ENCODE results near the gene CCDC183.
"Not testable (repeated sequence)": the region's sequence is repeated elsewhere in the genome, so short reads cannot be mapped to it uniquely, and the experiment has no call there.

Gene CCDC183

DNA sequence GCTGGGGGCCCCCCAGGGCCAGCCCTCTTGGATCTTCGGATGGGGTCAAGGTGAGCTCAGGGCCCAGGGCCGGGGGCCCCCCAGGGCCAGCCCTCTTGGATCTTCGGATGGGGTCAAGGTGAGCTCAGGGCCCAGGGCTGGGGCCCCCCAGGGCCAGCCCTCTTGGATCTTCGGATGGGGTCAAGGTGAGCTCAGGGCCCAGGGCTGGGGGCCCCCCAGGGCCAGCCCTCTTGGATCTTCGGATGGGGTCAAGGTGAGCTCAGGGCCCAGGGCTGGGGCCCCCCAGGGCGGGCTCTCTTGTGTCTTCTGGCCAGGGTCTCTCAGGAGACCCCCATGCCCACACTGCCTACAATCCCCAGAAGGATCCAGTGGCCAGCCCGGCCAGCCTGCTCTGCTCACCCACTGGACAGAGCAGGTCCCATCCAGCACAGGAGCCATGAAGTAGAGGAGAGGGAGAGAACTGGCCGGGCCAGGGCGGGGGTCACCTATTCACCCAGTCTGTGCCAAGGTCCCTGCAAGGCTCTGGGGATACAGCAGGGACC lies 6.9 kb downstream of the CCDC183 start:
- DNase-seq: not testable (repeated sequence)

DNA sequence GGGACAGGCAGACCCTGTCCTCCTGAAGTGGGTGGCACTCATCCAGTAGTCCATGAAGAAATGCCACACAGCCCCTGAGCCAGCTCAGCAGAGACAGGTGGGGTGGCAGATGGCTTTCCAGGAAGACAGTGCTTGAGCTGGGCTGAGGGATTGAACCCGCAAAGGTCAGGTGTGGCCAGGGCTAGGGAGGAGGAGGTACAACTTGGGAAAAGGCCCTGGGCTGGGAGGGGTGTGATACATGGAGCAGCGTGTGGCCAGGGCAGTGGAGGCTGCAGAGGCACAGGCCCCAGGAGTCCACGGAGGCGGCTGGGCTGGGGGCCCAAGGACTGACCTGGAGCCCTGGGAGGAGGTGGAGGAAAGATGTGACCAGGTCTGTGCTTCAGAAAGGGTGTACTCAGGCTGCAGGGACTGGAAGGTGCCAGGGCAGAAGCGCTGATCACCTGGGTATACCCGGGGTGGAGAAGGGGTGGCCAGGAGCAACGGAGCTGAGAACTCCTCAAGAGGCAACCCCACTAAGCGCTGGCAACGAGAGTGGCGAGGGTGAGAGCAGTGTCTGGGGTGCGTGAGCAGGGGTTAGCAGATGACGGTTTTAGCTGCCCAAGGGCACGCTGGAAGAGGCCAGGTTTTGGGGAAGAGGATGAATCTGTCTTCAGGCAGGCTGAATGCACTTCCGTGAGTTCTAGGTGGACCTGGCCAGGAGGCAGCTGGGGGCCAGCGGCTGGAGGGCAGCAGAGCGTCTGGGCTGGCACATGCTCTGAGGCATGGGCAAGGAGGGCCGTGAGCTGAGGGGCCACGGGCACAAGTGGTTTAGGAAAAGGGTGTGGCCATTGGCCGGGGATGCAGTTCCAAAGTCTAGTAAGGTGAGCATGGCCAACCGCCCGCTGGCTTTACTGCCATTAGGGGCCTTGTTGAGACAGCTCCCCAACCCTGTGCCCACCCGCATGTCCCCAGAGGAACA lies 7.7 kb downstream of the CCDC183 start:
- no peak for DNase-seq

DNA sequence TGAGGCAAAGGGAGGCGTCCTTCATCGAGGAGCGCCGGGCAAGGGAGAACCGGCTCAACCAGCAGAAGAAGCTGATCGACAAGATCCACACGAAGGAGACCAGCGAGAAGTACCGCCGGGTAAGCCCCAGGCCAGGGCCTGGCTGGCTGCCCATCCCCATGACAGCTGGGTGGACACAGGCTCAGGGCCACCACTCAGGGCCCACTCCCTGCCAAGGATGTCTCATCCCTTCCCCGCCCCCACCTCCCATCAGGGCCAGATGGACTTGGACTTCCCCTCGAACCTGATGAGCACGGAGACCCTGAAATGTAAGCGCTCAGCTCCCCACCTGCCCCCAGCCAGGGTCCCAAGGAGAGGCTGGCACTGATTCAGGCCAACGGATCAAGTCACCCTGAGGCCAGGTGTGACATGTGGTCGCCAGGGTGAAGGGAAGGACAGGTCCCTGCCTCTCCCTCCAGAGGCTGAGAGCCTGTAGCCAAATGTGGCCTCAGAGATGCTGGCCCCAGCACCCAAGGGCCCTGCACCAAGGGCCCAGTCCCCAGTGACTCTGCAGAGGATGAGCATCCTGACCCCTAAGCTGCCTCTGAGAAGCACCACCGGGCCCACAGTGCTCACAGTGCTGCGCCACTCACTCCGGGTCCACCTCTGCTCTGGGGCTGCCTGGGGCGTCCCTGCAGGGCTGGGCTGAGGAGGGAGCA lies 8.5 kb downstream of the CCDC183 start:
- DNase-seq: no peak

DNA sequence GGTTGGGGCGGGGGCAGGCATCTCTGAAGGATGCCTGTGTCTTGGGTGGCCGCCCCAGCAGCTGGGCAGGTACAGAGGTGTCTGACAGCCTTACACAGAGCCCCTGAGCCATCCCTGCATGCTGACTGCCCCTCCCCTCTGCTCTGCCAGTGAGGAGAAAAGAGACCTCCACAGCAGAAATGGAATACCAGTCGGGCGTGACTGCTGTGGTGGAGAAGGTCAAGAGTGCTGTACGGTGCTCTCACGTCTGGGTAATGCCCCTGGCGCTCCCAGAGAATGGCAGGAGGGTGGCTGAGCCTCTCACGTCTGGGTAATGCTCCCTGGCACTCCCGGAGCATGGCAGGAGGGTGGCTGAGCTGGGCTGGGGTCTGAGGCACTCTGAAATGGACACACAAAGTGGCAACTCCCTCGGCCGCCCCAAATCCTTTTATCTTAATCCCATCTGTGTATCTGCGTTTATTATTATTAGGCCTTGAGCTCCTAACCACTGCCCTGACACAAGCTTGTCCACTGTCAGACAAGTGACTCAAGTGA lies 9.1 kb downstream of the CCDC183 start:
- DNase-seq: no peak

DNA sequence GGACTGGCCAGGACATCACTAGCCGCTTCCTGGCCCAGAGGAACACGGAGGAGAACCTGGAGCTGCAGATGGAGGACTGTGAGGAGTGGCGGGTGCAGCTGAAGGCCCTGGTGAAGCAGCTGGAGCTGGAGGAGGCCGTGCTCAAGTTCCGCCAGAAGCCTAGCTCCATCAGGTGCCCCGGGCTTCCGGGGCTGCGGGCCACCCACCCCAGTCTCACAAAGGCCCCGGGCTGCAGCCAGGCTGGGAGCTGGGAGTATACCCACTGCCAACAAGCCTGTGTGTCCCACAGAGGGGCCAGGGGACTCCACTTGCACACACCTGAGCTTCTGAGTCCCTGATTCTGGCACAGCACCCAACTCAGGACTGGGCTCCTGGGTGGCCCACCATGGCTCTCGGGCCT lies 9.9 kb downstream of the CCDC183 start:
- DNase-seq: no peak

DNA sequence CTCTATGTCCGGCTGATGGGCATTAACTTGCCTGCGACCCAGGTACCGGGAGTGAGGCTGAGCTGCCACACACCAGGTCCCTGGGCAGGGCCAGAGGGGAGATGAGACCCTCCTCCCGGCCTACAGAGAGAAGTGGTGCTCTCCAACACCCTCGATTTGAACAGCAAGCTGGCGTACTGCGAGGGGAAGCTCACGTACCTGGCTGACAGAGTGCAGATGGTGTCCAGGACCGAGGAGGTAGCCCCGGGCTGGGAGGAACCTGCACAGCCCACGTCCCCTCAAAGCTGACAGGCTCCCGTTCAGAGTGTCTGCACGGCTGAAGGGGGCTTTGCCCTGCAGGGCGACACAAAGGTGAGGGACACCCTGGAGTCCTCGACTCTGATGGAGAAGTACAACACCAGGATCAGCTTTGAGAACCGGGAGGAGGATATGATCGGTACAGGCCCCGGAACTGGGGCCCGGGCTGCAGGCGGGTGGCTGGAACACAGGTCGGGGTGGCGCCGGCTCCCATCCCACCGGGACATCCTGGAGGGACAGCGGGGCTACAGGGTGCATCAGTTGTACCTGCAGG lies 10.6 kb downstream of the CCDC183 start:
- DNase-seq: no peak

DNA sequence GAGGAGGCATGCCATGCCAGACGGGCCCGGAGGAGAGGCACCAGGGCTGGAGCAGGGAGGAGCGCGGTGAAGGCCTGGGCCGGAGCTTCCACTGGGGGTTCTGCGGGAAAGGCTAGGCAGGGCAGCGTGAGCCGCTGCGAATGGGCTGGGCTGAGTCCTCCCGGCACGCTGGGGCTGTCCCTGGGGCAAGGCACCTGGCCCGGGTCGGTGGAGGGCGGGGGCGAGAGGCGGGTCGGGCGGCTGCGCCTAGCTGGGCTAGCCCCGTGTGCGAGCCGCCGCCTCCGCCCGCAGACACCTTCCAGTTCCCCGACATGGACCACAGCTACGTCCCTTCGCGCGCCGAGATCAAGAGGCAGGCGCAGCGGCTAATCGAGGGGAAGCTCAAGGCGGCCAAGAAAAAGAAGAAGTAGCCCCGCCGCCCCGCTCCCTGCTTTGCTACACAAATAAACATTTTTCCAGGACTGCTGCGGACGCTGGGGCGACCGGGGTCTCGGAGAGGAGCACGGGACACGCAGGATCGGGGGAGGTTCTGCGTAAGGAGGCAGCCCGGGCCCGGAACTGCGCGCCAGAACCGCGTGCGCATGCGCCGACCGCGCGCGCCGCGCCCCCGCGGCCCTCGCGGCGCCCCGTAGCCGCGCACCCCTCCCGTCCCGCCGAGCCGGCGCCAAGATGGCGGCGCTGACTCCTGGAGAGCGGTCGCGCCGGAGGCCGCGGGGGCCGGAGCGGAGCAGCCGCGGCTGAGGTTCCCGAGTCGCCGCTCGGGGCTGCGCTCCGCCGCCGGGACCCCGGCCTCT lies 11.3 kb downstream of the CCDC183 start, which contains the start of gene RABL6:
TSS of gene RABL6 (plus strand) at position 668 of the 794 bp plus-strand sequence. CDS start 249 bp downstream, outside the sequence.
- DNase-seq: peak; percentile 67 to 87 (median 76)

DNA sequence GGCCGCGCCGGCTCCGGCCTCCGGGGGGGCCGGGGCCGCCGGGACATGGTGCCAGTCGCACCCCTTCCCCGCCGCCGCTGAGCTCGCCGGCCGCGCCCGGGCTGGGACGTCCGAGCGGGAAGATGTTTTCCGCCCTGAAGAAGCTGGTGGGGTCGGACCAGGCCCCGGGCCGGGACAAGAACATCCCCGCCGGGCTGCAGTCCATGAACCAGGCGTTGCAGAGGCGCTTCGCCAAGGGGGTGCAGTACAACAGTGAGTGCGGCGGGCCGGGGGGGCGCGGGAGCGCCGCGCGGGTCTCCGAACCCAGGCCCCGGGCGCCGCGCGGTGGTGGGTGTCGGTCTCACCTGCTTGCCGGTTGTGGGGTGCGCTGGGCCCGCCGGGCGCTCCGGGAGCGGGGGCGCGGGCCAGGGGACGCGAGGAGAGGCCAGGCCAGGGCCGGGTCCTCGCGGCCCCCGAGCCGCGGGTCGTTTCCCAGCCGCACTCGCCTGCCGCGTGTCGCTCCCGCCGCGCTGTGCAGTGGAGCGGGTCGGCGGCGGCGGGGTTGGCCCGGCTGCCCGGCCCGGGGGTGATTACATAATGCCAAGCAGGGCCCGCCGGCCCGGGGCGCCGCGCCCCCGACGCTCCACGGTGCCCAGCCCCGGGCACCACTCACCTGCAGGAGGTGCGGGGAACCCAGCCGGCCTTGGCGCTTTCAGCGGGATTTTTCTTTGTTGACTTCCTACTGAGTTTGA lies 12.1 kb downstream of the CCDC183 start:
- DNase-seq: peak in 4 of 5 experiments; percentile 25 to 47 (median 34)

DNA sequence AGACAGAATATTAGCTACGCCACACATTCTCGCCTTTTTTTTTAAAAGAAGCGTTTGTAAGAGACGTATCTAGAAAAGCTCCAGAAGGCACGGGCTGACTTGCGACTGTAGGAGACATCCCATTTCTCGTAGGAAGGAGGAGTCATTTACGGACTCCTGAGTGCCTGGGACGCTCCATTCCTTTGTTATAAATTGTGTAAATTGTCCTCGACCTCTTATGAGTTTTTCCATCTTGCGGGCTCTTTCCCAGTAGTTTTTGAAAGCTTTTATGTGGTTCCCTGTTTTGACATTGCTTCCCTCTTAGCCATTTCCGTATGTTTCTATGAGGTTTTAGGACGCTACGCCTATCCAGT lies 12.6 kb downstream of the CCDC183 start:
- no peak for DNase-seq

DNA sequence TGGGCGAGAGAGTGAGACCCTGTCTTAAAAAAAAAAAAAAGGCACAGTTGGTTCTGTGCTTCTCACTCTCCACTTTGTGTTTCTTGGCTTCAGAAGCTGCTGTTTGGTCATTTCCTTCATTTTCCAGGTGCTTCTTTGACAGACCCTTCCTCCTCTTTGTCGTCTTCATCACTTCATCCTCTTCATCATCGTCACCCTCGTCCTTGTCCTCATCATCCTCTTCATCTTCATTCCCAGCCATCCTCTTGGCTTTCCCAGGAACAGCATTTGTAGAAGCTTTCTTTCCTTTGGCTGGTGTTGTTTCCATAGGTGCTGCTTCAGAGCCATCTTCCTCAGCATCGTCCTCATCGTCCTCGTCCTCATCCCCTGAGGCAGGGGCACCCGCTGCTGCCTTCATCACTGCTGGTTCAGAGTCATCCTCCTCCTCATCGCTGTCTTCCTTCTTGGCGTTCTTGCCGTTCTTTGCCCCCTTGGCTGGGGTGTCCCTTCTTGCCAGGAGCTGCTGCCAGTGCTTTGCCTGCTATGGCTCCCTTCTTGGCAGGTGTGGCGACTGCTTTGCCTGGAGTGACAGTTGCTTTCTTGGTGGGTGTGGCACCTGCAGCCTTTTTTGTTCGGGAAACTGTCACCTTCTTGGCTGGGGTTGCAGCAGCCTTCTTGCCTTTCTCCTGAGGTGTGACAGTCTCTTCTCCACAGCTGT lies 18.7 kb downstream of the CCDC183 start:
- no peak for DNase-seq

DNA sequence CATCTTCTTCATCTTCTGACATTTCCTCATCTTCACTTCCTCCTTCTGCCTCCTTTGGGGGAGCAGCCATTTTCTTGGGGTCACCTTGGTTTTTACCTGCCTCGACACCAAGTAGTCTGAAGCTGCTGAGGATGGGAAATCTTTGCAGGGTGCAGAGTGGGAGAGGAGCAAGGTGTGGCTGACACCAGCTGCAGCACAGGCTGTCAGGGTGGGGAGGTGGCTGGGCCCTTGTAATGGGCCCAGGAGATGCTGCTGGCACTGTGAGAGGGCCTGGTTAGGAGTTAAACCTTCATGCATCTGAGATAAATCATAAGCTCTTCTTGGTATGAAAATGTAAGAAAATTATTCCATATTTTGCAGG lies 19.3 kb downstream of the CCDC183 start:
- no peak for DNase-seq

DNA sequence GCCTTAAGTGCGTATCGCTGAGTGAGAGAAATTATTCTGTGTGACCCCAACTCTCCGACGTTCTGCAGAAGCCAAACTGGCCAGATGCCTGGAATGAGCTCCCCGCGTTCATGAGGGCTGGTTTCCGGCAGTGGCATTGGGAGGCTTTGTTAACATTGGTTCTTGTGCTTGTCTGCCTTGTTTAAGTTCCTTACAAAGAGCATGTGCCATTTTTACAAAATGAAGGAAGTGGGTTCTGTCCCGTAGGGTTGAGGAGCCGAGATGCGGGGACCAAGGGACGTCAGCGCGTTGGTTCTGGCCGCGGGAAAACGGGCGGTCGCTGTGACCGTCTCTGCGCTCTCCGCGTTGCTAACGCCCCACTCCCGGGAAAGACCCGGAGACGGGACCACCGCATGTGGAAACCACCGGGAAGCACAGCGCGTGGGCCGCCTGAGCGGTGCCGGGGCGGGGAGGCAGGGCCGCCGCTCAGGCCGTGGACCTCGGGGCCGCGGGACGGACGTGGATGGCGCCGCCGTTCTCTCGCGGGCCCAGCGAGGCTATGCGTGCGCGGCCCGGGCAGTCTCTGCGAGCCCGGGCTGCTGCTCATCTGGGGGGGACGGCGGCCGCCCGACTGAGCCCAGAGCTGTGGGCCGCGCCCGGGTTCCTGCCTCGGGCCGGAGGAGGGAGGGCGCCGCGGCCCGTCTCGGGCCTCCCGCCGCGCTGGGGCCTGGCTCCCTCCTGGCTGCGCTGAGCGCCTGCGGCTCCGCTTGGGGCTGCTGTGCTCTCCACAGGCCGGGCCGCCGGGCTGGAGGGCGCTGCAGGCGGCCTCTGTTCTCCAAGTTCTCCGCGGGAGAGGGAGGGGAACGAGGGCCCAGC lies 25.1 kb downstream of the CCDC183 start:
- no peak for DNase-seq

DNA sequence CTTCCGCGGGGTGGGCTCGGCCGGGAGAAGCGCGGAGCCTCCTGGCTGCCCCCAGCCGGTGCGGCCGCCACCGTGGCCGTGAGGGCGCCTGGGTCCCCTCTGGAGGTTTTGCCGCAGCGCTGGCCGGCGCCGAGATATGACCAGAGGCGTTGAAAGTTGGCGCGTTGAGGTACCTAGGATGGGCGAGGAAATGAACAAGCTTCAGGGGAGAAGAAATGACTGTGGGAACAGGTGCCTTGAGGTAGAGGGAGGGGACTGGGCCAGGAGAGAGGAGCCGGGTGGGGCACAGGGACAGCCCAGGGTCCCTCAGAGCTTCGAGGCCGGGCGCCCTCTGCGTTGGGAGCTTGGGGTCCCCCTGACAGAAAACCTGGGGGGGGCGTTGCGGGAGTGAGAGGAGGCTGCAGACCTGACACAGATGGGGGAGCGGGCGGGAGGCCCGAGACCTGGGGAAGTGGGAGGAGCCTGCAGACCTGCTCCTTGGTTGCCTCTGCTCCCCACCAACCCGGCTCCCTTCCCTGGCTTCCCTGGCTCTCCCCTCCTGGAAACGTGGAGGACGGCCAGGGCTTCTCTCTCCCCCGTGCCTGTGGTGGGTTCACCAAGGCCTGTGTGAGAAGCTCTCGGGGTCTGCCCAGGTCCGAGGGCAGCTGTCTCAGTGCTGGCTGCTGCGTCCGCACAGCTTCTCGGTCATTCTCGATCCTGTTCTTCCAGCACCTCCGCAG lies 25.8 kb downstream of the CCDC183 start:
- DNase-seq: no peak

DNA sequence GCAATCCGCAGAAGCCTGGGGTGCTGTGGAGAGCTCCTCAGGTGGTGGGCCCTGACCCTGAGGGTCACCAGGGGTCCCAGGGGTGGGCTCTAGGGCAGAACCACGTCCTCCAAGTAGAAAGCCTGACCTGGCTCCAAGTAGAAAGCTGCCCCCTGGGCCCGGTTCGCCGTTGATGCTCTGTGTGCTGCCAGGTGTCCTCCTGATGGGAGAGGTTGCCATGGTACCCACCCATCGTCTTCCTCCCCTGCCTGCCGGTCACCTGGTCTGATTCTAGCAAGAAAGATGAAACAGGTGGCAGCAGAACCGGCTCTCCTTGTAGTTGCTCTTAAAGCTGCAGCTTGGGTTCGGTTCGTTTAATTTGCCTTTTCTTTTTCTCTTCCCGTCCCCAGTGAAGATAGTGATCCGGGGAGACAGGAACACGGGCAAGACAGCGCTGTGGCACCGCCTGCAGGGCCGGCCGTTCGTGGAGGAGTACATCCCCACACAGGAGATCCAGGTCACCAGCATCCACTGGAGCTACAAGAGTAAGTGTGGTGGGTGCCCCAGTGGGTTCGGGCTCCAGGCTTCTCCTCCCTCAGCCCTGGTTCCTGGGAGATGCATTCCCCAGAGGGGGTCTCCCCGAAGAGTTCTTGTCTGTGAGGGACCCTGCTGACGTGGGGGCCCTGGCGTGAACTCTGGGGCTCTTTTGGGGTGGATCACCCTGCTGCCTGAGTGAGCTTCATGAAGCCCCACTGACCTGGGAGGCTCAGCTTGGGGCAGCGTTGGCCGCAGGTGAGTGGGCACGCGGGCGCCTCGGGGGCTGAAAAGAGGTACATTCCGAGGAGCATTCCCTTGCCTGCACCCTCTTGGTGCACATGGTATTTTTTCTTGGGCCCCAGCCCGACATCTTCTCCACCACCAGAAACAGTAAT lies 27.3 kb downstream of the CCDC183 start:
- no peak for DNase-seq

DNA sequence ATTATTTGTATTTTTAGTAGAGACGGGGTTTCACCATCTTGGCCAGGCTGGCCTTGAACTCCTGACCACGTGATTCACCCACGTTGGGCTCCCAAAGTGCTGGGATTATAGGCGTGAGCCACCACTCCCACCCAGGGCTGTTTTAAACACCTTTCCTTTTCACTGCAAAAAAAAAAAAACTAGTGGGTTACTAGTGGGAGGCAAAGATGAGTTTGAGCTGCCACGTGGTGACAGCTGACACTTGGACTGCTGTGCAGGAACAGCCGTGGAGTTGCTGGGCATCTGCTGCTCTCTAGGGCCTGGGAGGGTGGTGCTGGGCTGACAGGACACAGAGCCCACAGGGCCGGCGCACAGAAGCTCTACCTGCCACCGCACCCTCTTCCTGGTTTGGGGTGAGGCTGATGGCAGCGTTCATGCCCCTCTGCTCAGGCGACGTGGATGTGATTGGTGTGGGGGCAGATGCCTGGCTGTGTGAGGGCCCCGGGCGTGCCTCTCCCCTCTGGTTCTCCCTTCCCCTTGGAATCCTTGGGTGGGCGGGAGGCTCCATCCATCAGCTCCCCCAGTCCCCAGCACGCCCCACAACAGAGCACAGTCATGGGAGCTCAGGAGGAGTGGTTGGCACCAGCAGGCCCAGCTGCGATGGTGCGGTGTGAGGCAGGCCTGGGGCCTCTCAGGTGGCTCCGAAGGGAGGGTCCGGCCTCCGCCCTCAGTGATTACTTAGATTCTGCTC lies 28.5 kb downstream of the CCDC183 start:
- no peak for DNase-seq

DNA sequence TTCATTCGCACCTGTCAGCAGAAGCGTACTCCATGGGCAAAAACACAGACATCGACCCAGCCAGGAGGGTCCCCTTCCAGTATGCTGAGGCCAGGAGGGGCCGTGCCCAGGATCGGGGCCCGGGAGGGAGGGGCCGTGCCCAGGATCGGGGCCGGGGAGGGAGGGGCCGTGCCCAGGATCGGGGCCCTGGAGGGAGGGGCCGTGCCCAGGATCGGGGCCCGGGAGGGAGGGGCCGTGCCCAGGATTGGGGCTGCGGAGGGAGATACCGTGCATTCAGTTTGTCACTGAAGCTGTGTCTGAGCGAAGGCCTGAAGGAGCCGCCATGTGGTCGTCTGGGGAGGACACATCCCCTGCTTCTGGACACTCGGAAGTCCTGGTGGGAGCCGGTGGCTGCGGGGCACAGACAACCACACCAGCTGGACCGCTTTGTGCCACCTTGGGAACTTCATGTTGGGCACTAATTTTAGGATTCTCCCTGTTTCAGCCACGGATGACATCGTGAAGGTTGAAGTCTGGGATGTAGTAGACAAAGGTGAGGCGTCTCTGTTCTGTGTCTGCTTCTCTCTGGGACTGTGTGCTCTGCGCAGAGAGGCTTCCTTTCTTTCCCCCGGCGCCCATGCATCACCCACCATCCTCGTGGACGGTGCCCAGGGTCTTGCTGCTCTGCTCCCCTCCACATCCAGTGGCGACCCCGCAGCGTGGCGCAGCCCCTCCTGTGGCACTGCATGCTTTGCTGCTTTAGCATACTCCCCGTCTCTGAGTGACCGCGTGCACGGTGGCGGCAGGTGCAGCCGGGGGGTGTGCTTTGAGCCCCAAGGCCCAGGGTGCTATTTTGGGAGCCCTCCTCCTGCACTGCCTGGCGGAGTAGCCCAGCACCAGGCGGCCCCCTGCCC lies 29.4 kb downstream of the CCDC183 start:
- DNase-seq: no peak

Data from T-helper 2 cell (primary cell).